Stimulated activated CD8-positive, alpha-beta memory T cell treated with anti-CD3 and anti-CD28 coated beads, Interleukin-4, amount 100 ng/mL, for 4 hours (primary cell): ENCODE results near the gene SMAD3.

Source experiments
- DNase-seq, 2 donors: peaks; one replicate each; pipeline ENCODE4 v3.0.0-alpha.2; 2020; ENCODE audit warnings: low read depth in 2 of 2, low spot score in 1 of 2

The SMAD3 gene

DNA sequence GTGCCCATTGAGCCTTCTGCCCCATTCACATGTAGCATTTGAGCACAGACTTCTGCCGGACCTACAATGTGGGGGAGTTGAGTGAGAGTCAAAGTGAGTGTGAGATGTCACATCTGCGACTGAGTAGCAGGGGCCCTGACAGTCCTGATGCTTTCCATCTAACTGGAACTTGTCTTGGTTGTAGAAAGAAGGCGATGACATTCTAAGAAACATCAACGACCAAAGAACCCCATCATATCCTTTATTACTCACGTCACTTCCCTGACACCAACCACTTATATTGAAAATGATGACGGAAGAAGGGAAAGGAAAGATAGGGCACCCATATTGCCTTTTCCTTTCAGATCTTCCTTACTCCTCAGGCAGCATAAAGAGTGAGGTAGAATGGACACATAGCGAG lies 30.5 kb downstream of the SMAD3 start:
- DNase-seq = no peak

DNA sequence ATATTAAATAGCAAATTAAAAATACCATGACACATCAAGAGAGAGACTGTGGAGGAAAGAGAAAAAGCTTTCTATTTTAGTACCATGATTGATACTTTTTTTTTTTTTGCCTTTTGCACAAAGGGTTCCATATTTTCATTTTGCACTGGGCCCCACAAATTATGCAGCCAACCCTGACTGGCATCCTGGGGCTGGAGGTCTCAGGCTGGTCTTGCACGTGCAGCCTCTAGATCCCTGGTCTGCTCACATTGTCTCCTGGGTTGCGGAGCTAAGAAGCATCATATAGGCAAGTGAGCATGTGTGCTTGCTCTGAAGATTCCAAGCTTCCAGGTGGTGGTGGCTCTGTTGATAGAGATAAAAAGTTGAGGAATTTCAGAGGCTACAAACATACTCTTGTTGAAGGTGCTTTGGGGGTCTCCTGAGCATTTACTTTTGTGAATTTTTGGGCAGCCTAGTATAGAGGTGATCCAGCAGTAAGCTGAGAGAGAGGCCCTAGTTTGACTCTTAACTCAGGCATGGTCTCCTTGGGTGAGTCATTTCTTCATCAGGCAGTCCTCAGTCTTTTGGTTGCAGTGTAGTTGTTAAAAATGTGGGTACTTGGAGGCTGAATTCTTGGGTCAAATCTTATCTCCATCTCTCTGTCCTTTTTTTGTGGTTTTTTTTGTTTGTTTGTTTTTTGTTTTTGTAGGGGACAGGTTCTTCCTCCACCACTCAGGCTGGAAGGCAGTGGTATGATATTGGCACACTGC lies 31.3 kb downstream of the SMAD3 start:
- no peak for DNase-seq

GRCh38 chr15:67097424-67097823 lies 32.0 kb downstream of the SMAD3 start:
- no peak for DNase-seq

GRCh38 chr15:67097930-67098740 lies 32.7 kb downstream of the SMAD3 start:
- DNase-seq = no peak

DNA sequence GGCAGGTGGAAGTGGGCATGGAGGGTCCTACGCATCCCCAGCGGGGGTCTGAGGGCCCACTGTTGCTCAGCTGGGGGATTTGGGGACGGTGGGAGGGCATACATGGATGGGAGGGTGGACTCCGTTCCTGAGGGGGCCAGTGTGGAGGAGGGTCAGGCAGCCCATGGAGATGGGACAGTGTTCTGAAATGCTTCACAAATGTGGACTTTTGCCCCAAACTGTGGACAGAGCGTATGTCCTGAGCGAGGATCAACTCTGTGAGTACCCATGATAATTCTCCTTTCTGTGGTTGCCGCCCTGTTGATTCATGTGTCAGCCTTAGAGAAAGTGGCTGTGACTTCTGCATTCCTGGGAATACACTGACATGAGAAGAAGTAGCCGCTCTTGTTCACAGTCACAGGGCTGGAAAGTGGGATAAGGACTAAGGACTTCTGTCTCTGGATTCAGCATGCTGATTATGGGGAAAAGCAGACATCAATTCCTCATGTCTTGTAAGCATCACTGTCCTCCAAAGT lies 33.4 kb downstream of the SMAD3 start:
- DNase-seq = no peak

DNA sequence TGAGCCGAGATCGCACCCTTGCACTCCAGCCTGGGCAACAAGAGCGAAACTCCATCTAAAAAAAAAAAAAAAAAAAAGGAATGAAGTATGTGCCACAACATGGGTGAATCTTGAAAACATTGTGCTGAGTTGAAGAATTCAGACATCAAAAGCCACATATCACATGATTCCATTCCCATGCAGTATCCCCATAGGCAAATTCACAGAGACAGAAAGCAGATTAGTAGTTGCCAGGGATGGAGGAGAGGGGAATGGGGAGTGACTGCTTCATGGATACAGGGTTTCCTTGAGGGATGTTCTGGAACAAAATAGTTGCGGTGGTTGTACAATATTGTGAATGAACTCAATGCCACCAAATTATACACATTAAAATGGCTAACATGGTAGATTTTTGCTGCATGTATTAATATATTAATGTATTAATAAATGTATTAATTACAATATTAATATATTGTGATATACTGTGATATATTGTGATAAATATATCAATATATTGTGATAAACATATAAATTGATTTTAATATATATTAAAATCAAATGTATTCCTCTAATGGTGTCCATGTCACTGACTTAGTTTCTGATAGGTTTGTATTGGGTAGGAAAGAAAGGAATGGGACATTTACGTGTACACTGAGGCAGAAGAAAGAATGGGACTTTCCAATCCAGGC lies 34.9 kb downstream of the SMAD3 start:
- DNase-seq = no peak

DNA sequence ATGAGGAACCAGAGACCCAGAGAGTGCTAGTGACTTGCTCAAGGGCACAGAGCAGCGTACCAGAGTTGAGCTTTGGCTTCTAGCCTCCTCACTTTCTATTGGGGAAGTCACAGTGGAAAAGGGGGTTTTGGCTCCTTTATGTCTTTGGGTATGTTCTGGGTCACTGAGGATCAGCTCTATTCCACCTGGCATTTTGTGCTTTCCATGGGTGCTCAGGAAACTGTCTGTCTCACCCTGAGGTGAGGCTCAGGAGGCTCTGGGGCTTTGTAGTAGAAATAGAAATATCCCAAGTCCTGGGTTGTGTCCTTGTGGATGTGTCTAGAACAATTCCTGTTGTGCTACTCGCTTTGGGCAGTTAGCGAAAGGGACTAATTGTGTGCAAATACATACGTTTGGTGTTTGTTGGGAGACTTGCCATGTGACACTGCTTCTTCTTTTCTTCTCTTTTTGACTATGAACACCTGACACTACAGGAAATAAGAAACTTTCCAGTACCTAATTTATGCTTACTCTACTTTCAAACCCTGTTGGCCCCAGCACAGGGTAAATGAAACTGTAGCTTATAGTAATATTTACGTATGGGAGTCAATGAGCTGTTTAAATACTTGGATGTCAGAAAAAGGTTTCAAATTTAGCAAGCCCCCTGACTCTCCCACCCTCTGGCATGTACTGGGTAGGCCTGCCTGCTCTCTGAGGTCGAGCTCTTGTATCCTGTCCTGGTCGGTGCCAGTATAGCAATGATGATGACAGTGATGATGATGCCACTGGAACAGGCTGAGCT lies 35.6 kb downstream of the SMAD3 start:
- no peak for DNase-seq

- peak; percentile 29 to 36 for DNase-seq
Observed at GRCh38 chr15:67101911-67102598, 36.7 kb downstream of the SMAD3 start.

- no peak for DNase-seq
Observed at GRCh38 chr15:67102599-67102929, 37.2 kb downstream of the SMAD3 start.

DNA sequence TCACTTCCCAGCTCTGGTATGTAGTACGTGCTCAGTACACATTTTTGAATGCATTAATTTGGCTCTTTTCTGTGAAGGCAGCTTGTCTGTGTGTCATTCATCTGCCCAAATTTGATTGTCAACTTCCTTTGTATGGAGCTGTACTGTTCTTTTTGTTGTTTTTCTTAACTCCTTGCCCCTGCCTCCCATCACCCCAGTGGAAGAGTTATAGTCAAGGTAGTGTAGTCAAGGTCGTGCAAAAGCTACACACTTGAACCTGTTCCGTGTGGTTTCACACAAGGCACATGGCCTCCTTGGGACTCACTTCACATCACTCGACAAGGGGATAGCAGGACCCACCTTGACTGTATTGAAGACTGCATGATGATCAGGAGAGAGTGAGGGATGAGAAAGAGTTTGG lies 37.6 kb downstream of the SMAD3 start:
- no peak for DNase-seq

GRCh38 chr15:67103432-67103831 lies 38.0 kb downstream of the SMAD3 start:
- DNase-seq = no peak

- no peak for DNase-seq
Observed at GRCh38 chr15:67103869-67104268, 38.5 kb downstream of the SMAD3 start.

- DNase-seq = no peak
Observed at GRCh38 chr15:67104510-67104909, 39.1 kb downstream of the SMAD3 start.

- DNase-seq = no peak
Observed at GRCh38 chr15:67105065-67105951, 39.9 kb downstream of the SMAD3 start.

DNA sequence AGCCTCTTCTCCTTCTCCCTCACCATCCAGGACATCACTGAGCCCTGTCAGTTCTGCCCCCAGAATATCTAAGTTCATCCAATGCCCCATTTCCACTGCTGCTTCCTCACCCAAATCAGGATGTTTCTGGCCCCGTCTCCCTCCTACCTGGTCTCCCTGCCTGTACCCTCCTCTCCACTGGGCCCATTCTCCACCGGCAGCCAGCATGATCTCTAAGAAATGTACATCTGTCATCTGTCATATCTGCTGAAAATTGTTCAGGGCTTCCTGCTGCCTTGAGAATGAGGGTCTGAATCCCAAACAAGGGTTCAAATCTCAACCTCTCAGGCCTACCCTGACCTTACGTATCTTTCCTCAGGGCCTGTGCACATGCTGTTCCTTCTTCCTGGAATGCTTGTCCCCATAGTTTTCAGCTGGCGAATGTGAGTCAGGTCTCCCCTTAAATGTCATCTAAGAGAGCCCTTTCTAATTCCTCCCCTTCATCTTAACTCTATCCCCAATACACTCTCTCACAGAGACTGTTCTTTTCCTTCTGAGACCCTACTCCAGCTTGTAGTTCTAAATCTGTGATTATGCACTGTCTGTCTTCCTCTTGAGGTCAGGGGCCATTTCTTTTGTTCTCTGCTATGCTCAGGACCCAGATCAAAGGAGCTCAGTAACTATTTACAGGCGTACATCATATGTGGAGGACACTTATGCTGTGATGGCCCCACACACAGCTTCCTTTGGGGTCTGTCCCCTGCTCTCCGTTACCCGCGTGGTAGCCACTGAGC lies 40.8 kb downstream of the SMAD3 start:
- DNase-seq = no peak

DNA sequence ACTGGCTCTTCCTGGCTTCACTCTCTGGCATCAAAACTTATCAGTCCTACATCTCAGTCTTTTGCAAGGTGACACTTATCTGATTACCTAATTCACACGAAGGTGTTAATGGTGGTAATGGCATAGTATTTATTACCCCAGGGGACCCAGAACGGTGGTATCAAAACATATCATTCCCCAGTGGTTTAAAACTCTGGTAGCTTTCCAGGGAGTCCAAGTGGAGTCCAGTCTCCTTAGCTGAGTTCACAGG lies 41.3 kb downstream of the SMAD3 start:
- DNase-seq = no peak

- no peak for DNase-seq
Observed at GRCh38 chr15:67107014-67107812, 41.8 kb downstream of the SMAD3 start.
